HCT116 (cell line): ENCODE data around the gene SLC35G3. TPM values are rescaled to one million over a fixed set of nuclear protein-coding genes. Genes with fewer than 3 reads are reported as not detected.

ENCODE experiments used
- ATAC-seq: fragments of 200-7000 bp; cut with Tn5 transposase; 2 replicates; pipeline ENCODE4 v1.9.1; 2020; ENCODE audit warnings: mild to moderate bottlenecking, moderate library complexity
- BruUV-seq: library from RNA; stranded (reverse); fragments of 400-500 nt; replicated peaks from 2 replicates; lab custom pipeline; 2021; lab: Mats Ljungman, UMichigan
- CTCF ChIA-PET: fragments of 300-600 bp; sonication (Branson Sonifier 250); formaldehyde crosslinking; loops from one replicate; lab custom pipeline; 2021; ENCODE audit warnings: antibody characterized with exemption; lab: Charles Lee
- POLR2A ChIA-PET: fragments of 300-600, 350-600 bp; sonication (Branson Sonifier 250); formaldehyde crosslinking; loops from one replicate; lab custom pipeline; 2021; ENCODE audit warnings: antibody characterized with exemption; lab: Charles Lee
- RAD21 ChIA-PET, 2 experiments: fragments of 300-600 bp; sonication (Branson Sonifier 250); formaldehyde crosslinking; loops; one replicate each; lab custom pipeline; 2023; ENCODE audit warnings: low total read pairs in 2 of 2; ENCODE audit not compliant: uncharacterized antibody in 2 of 2, unreplicated experiment in 2 of 2, low non-redundant PET in 1 of 2; lab: Charles Lee
- DNase-seq: peaks from one replicate; pipeline ENCODE4 v3.0.0-alpha.2; 2010; ENCODE audit warnings: low read depth, low spot score
- H2AFZ ChIP-seq: fragments of 200-600 bp; shearing (Covaris generic), sonication (generic); 2 replicates; pipeline ENCODE4 v1.6.1; 2017; ENCODE audit warnings: low read depth, mixed run types, mixed read lengths, antibody characterized with exemption, low read length; ENCODE audit not compliant: poor library complexity, severe bottlenecking
- H3K27ac ChIP-seq: 2 replicates; pipeline ENCODE4 v1.5.1; 2012; ENCODE audit warnings: low read depth, low read length
- H3K27me3 ChIP-seq: fragments of 200-600 bp; sonication (generic); 2 replicates; pipeline ENCODE4 v1.6.1; 2016; ENCODE audit warnings: mixed run types, low read length, mixed read lengths; ENCODE audit not compliant: insufficient read depth
- H3K36me3 ChIP-seq, 2 experiments: fragments of 200-500 bp in 1 of 2; fragments of 200-600 bp in 1 of 2; sonication (Bioruptor generic) in 1 of 2; sonication (generic) in 1 of 2; 2 replicates each; pipeline versions ENCODE4 v1.5.1 to v1.6.1; 2014 to 2016; ENCODE audit warnings: low read length in 2 of 2, inconsistent platforms in 1 of 2, mixed read lengths in 1 of 2, mixed run types in 1 of 2; ENCODE audit not compliant: insufficient read depth in 2 of 2, control insufficient read depth in 1 of 2
- H3K4me1 ChIP-seq, 2 experiments: fragments of 200-600 bp in 1 of 2; sonication (generic) in 1 of 2; 2 replicates each; pipeline versions ENCODE4 v1.5.1 to v1.6.1; 2012 to 2017; ENCODE audit warnings: low read length in 2 of 2, inconsistent platforms in 1 of 2, mild to moderate bottlenecking in 1 of 2, mixed read lengths in 1 of 2, mixed run types in 1 of 2, moderate library complexity in 1 of 2; ENCODE audit not compliant: insufficient read depth in 2 of 2, control insufficient read depth in 1 of 2
- H3K4me2 ChIP-seq: fragments of 200-600 bp; sonication (generic); 2 replicates; pipeline ENCODE4 v1.6.1; 2017; ENCODE audit warnings: mixed run types, low read length, mixed read lengths
- H3K4me3 ChIP-seq, 2 experiments: fragments of 200-600 bp in 1 of 2; sonication (generic) in 1 of 2; replicated peaks in 1 of 2; 2 replicates each; pipeline ENCODE4 v1.5.1; 2011 to 2016; ENCODE audit warnings: low read length in 2 of 2, control low read depth in 1 of 2, low read depth in 1 of 2, mild to moderate bottlenecking in 1 of 2, mixed read lengths in 1 of 2, mixed run types in 1 of 2
- H3K79me2 ChIP-seq: fragments of 200-600 bp; sonication (generic); 2 replicates; pipeline ENCODE4 v1.6.1; 2017; ENCODE audit warnings: mild to moderate bottlenecking, mixed run types, low read length, moderate library complexity, mixed read lengths; ENCODE audit not compliant: insufficient read depth
- H3K9ac ChIP-seq: fragments of 200-600 bp; sonication (generic); 2 replicates; pipeline ENCODE4 v1.6.1; 2016; ENCODE audit warnings: low read length, mixed read lengths
- H3K9me2 ChIP-seq: fragments of 200-600 bp; sonication (generic), shearing (Covaris generic); 2 replicates; pipeline ENCODE4 v1.6.1; 2017; ENCODE audit warnings: mixed run types, mild to moderate bottlenecking, moderate library complexity; ENCODE audit not compliant: insufficient read depth
- H3K9me3 ChIP-seq, 2 experiments: fragments of 200-500 bp in 1 of 2; fragments of 200-600 bp in 1 of 2; sonication (Bioruptor generic) in 1 of 2; sonication (generic) in 1 of 2; 2 replicates each; pipeline ENCODE4 v1.6.1; 2014 to 2017; ENCODE audit warnings: low read length in 2 of 2, mixed read lengths in 2 of 2, inconsistent platforms in 1 of 2, low read depth in 1 of 2, mild to moderate bottlenecking in 1 of 2, mixed run types in 1 of 2, moderate library complexity in 1 of 2; ENCODE audit not compliant: control insufficient read depth in 1 of 2, insufficient read depth in 1 of 2
- H4K20me1 ChIP-seq: fragments of 200-600 bp; sonication (generic), shearing (Covaris generic); 2 replicates; pipeline ENCODE4 v1.6.1; 2017; ENCODE audit warnings: mixed run types, mild to moderate bottlenecking, moderate library complexity; ENCODE audit not compliant: insufficient read depth
- CBX3 ChIP-seq: IDR thresholded peaks from 2 replicates; pipeline ENCODE4 v1.6.1; 2012; ENCODE audit warnings: low read depth
- CTCF ChIP-seq, 3 experiments: fragments of 200-600 bp in 1 of 3; sonication (generic) in 1 of 3; IDR thresholded peaks in 2 of 3; conservative IDR thresholded peaks in 1 of 3; 2 replicates each; pipeline ENCODE4 v1.5.1; 2012 to 2017; ENCODE audit warnings: low read depth in 2 of 3, low read length in 2 of 3, antibody characterized with exemption in 1 of 3, borderline replicate concordance in 1 of 3, control low read depth in 1 of 3, mild to moderate bottlenecking in 1 of 3, mixed read lengths in 1 of 3, mixed run types in 1 of 3, moderate library complexity in 1 of 3; ENCODE audit not compliant: insufficient read depth in 1 of 3
- EZH2 ChIP-seq: fragments of 200-600 bp; sonication (generic); IDR thresholded peaks from 2 replicates; pipeline ENCODE4 v1.6.1; 2017; ENCODE audit warnings: antibody characterized with exemption, mixed run types
- FOSL1 ChIP-seq: IDR thresholded peaks from 2 replicates; pipeline ENCODE4 v1.6.1; 2012; ENCODE audit warnings: low read depth
- JUND ChIP-seq: IDR thresholded peaks from 2 replicates; pipeline ENCODE4 v1.6.1; 2012
- MAX ChIP-seq: IDR thresholded peaks from 2 replicates; pipeline ENCODE4 v1.6.1; 2012
- POLR2A ChIP-seq: IDR thresholded peaks from 2 replicates; pipeline ENCODE4 v1.7.0; 2011; ENCODE audit warnings: borderline replicate concordance; ENCODE audit not compliant: insufficient read depth, insufficient read length; ENCODE audit errors: extremely low read depth
- RAD21 ChIP-seq: IDR thresholded peaks from 2 replicates; pipeline ENCODE4 v1.6.1; 2012; ENCODE audit warnings: low read depth, mild to moderate bottlenecking
- REST ChIP-seq: IDR thresholded peaks from 2 replicates; pipeline ENCODE4 v1.6.1; 2012; ENCODE audit warnings: low read depth
- SIN3A ChIP-seq: IDR thresholded peaks from 2 replicates; pipeline ENCODE4 v1.6.1; 2012; ENCODE audit warnings: low read depth
- SP1 ChIP-seq: IDR thresholded peaks from 2 replicates; pipeline ENCODE4 v1.6.1; 2012; ENCODE audit warnings: low read depth
- YY1 ChIP-seq: IDR thresholded peaks from 2 replicates; pipeline ENCODE4 v1.6.1; 2011; ENCODE audit warnings: low read length, low read depth, moderate library complexity, mild to moderate bottlenecking; ENCODE audit not compliant: insufficient replicate concordance; ENCODE audit errors: extremely low read depth
- intact Hi-C: fragments of 100-400 bp; cut with micrococcal nuclease; formaldehyde crosslinking; loops from 2 replicates; pipeline ENCODE4 v1.10.0; 2022
- total RNA-seq: library from RNA; stranded (reverse); gene quantifications from one replicate; pipeline ENCODE4 v1.2.1, GENCODE V29; 2021; ENCODE audit not compliant: unreplicated experiment
- TF ChIP-seq, protein P1 (sequence below): IDR thresholded peaks from 2 replicates; pipeline ENCODE4 v1.6.1; 2012

Gene SLC35G3
- total RNA-seq, 1 experiment from 2014 or later = not detected

- CTCF ChIA-PET = no interaction called here
- Histone ChIP-seq H3K27ac (no peak overlapping the region), H3K9me3 (no peaks in the 10 kb centered on the region), H3K36me3 (no peaks in the 10 kb centered on the region), H3K4me2 (no peak overlapping the region), H3K79me2 (no peaks in the 10 kb centered on the region)
- POLR2A ChIA-PET = no interaction called here
- ATAC-seq = no peak
- TF ChIP-seq YY1 = no peak
- no peak for TF ChIP-seq CTCF (IDR thresholded peaks at IDR 0.05 in 2 of 3, conservative IDR thresholded peaks at IDR 0.05 in 1 of 3; ENCODE audit: borderline replicate concordance in 1 of 3, insufficient read depth in 1 of 3, low read depth in 2 of 3, low read length in 2 of 3)
- TF ChIP-seq SP1 = no peak
- TF ChIP-seq EZH2 = no peak
- TF ChIP-seq, protein P1, sequence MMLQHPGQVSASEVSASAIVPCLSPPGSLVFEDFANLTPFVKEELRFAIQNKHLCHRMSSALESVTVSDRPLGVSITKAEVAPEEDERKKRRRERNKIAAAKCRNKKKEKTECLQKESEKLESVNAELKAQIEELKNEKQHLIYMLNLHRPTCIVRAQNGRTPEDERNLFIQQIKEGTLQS = no peak
- no peak for TF ChIP-seq RAD21
- no peak for TF ChIP-seq JUND
- no peak for TF ChIP-seq CBX3
- no peak for TF ChIP-seq FOSL1
- no peak for TF ChIP-seq REST
- no peak for TF ChIP-seq MAX
- no peak for TF ChIP-seq POLR2A
- TF ChIP-seq SIN3A = no peak
- TF ChIP-seq, all 23 proteins: peak for 0
- 0 out of 2 replicates have a peak, but pooled peaks cover 7% of the 10 kb centered on the region for H3K27me3 ChIP-seq
- H4K20me1 ChIP-seq = no peaks in the 10 kb centered on the region
- no peak for DNase-seq
- H3K9ac ChIP-seq = no peak overlapping the region
- no peaks in the 10 kb centered on the region for H3K4me1 ChIP-seq
- no peaks in the 10 kb centered on the region; the same call in 1 of the 2 replicates for H3K9me2 ChIP-seq
- RAD21 ChIA-PET = no interaction called here
- BruUV-seq = no TSS peak
- H2AFZ ChIP-seq = no peak overlapping the region
- H3K4me3 ChIP-seq = no peak overlapping the region
- intact Hi-C loops = no loop called here
These were observed 32.9 kb downstream of the SLC35G3 start for GRCh38 chr17:35161281-35161761.
